Body of pancreas (tissue), 4 donors: Measurements from ENCODE around the gene REEP5.
"Not testable (repeated sequence)": the region's sequence is repeated elsewhere in the genome, so short reads cannot be mapped to it uniquely, and the experiment has no call there.

ENCODE experiments used
- CTCF ChIP-seq, 7 experiments: fragments of 450-650 bp in 4 of 7; fragments of 200-600 bp in 3 of 7; sonication (generic) in 3 of 7; IDR thresholded peaks; one replicate each; pipeline ENCODE4 v1.5.1; 2016 to 2019; ENCODE audit warnings: antibody characterized with exemption in 7 of 7
- POLR2A ChIP-seq, 3 donors: fragments of 450-650 bp; IDR thresholded peaks; one replicate each; pipeline ENCODE4 v1.6.1; 2016; ENCODE audit warnings: antibody characterized with exemption in 3 of 3, mild to moderate bottlenecking in 2 of 3

GRCh38 chr5:112904996-112905395, 17.0 kb downstream of the REEP5 start:
- TF ChIP-seq POLR2A, CTCF (IDR thresholded peaks at IDR 0.05): not testable (repeated sequence)
